ENCODE measurements around the gene ATP5MG.

GRCh38 chr11:118441770-118442275, 40.4 kb downstream of the ATP5MG start:
- TF ChIP-seq CTCF (IDR thresholded peaks at IDR 0.05) (no peak), POLR2A (IDR thresholded peaks at IDR 0.05) (no peak)

Measured in uterus (tissue), 2 donors.